AG04450 (cell line): ENCODE results near the gene SLC27A1. TPM values are rescaled to one million over a fixed set of nuclear protein-coding genes. Genes with fewer than 3 reads are reported as not detected.

Experiments
- CTCF ChIA-PET: fragments of 300-600, 350-600 bp; formaldehyde crosslinking; extraction: SDS; loops from one replicate; lab custom pipeline; 2022; ENCODE audit warnings: antibody characterized with exemption, inconsistent platforms; lab: Charles Lee
- POLR2A ChIA-PET: fragments of 350-600 bp; formaldehyde crosslinking; extraction: SDS; loops from one replicate; lab custom pipeline; 2021; ENCODE audit warnings: antibody characterized with exemption, inconsistent platforms; lab: Yijun Ruan, JAX
- DNase-seq: peaks from one replicate; pipeline ENCODE4 v3.0.0-alpha.2; 2011; ENCODE audit warnings: low read depth, low spot score
- H3K27ac ChIP-seq: one replicate; pipeline ENCODE4 v1.5.1; 2012; ENCODE audit warnings: low read depth, low read length, control low read depth
- H3K27me3 ChIP-seq: one replicate; pipeline ENCODE4 v1.6.0; 2012; ENCODE audit warnings: low read length; ENCODE audit not compliant: control insufficient read depth, insufficient read depth
- H3K4me3 ChIP-seq: 2 replicates; pipeline ENCODE4 v1.5.1; 2011; ENCODE audit warnings: mild to moderate bottlenecking, low read depth, low read length, control low read depth
- H3K9me3 ChIP-seq: 2 replicates; pipeline ENCODE4 v1.5.1; 2012; ENCODE audit warnings: low read length; ENCODE audit not compliant: control insufficient read depth, insufficient read depth
- CTCF ChIP-seq: IDR thresholded peaks from 2 replicates; pipeline ENCODE4 v1.5.1; 2011; ENCODE audit warnings: low read depth, low read length, control low read depth, inconsistent platforms
- polyA plus RNA-seq: library from polyadenylated mRNA; depleted of rRNA; stranded (reverse); fragments of >200 nt; gene quantifications from 2 replicates; pipeline ENCODE4 v1.2.3, GENCODE V29; 2011

Gene SLC27A1
- polyA plus RNA-seq, 1 experiment = 8.3 TPM

GRCh38 chr19:17486545-17487240 is 16.4 kb downstream of the SLC27A1 start:
- TF ChIP-seq CTCF = no peak
- ChIA-PET CTCF (no interaction called here), POLR2A (no interaction called here)
- DNase-seq = no peak
- H3K27me3 ChIP-seq = no peaks in the 10 kb centered on the region
- no peak overlapping the region for H3K4me3 ChIP-seq
- no peaks in the 10 kb centered on the region; the same call in 1 of the 2 replicates for H3K9me3 ChIP-seq
- no peak overlapping the region for H3K27ac ChIP-seq

- TF ChIP-seq CTCF = no peak
- ChIA-PET CTCF (interaction anchor here (0.7 to 1.1 kb wide), 2 partner anchors 9 to 21 kb away, joined by 3 read pairs; no protein-coding TSS in a partner anchor), POLR2A (no interaction called here)
- no peak overlapping the region for H3K4me3 ChIP-seq
- H3K27ac ChIP-seq = no peak overlapping the region
- DNase-seq = no peak
- H3K27me3 ChIP-seq = no peaks in the 10 kb centered on the region
- H3K9me3 ChIP-seq = no peaks in the 10 kb centered on the region; the same call in 1 of the 2 replicates
Measured at GRCh38 chr19:17487284-17488121, 17.2 kb downstream of the SLC27A1 start.

- Histone ChIP-seq H3K4me3 (no peak overlapping the region), H3K9me3 (no peaks in the 10 kb centered on the region; the same call in 1 of the 2 replicates), H3K27me3 (no peaks in the 10 kb centered on the region), H3K27ac (no peak overlapping the region)
- ChIA-PET CTCF (interaction anchor here (0.7 to 1.1 kb wide), 2 partner anchors 7 to 22 kb away, joined by 3 read pairs; no protein-coding TSS in a partner anchor), POLR2A (no interaction called here)
- DNase-seq = no peak
- TF ChIP-seq CTCF = no peak
Measured at GRCh38 chr19:17488593-17489391, 18.5 kb downstream of the SLC27A1 start.

- CTCF ChIA-PET = no interaction called here
- no peak overlapping the region for H3K27ac ChIP-seq
- no peak for DNase-seq
Measured at GRCh38 chr19:17489392-17490030, 19.2 kb downstream of the SLC27A1 start.

More at GRCh38 chr19:17489392-17490030, 19.2 kb downstream of the SLC27A1 start:
- H3K27me3 ChIP-seq = no peaks in the 10 kb centered on the region
- TF ChIP-seq CTCF = no peak
- POLR2A ChIA-PET = interaction anchor here (0.8 kb wide), 1 partner anchor 9 kb away, joined by 3 read pairs; no protein-coding TSS in a partner anchor
- H3K9me3 ChIP-seq = no peaks in the 10 kb centered on the region; the same call in 1 of the 2 replicates
- H3K4me3 ChIP-seq = no peak overlapping the region
